NB4 (cell line): Measurements from ENCODE around the gene FHIT.

Experiments used
- CTCF ChIP-seq: IDR thresholded peaks from one replicate; pipeline ENCODE4 v1.5.1; 2012; ENCODE audit warnings: low read depth, low read length
- MAX ChIP-seq: IDR thresholded peaks from 2 replicates; pipeline ENCODE4 v1.6.1; 2011; ENCODE audit warnings: low read depth, low read length
- MYC ChIP-seq: IDR thresholded peaks from 2 replicates; pipeline ENCODE4 v1.6.1; 2011; ENCODE audit warnings: low read depth, low read length
- POLR2A ChIP-seq: IDR thresholded peaks from 2 replicates; pipeline ENCODE4 v1.6.1; 2011; ENCODE audit warnings: mild to moderate bottlenecking; ENCODE audit not compliant: insufficient read length; ENCODE audit errors: extremely low read depth

GRCh38 chr3:59996056-59996455 lies 1255.2 kb downstream of the FHIT start:
- no peak for TF ChIP-seq CTCF
- TF ChIP-seq POLR2A: no peak
- no peak for TF ChIP-seq MAX
- TF ChIP-seq MYC: no peak
